Keratinocyte (primary cell): ENCODE data around the gene TMEM260.
"Not testable (repeated sequence)": the region's sequence is repeated elsewhere in the genome, so short reads cannot be mapped to it uniquely, and the experiment has no call there.

ENCODE experiments used
- CTCF ChIP-seq, 3 experiments: IDR thresholded peaks in 1 of 3; conservative IDR thresholded peaks in 1 of 3; optimal IDR thresholded peaks in 1 of 3; 2 replicates in 2 of 3; 3 replicates in 1 of 3; pipeline versions ENCODE3 to v1.5.1; 2011; ENCODE audit warnings: low read length in 3 of 3, mild to moderate bottlenecking in 3 of 3, moderate library complexity in 2 of 3, control low read depth in 1 of 3, inconsistent platforms in 1 of 3; ENCODE audit not compliant: insufficient read depth in 2 of 3; ENCODE audit errors: extremely low read depth in 1 of 3
- EZH2 ChIP-seq: IDR thresholded peaks from one replicate; pipeline ENCODE4 v1.6.1; 2012; ENCODE audit warnings: inconsistent platforms, mild to moderate bottlenecking, low read length, moderate library complexity

GRCh38 chr14:56667290-56667689 lies 87.7 kb downstream of the TMEM260 start:
- TF ChIP-seq CTCF (optimal IDR thresholded peaks at IDR 0.05 in 1 of 3, IDR thresholded peaks at IDR 0.05 in 1 of 3, conservative IDR thresholded peaks at IDR 0.05 in 1 of 3; ENCODE audit: extremely low read depth in 1 of 3, insufficient read depth in 2 of 3, low read length in 3 of 3); EZH2: not testable (repeated sequence)
